ENCODE results near the gene SUCLG1.

SUCLG1 gene

GRCh38 chr2:84460670-84461069 lies 1.6 kb upstream of the SUCLG1 start:
- DNase-seq: no peak

- DNase-seq: no peak
Observed at GRCh38 chr2:84459944-84460429, 907 bp upstream of the SUCLG1 start.

- peak; percentile 46 for DNase-seq
Observed at GRCh38 chr2:84458551-84459017, 496 bp downstream of the SUCLG1 start.

GRCh38 chr2:84457686-84458085 lies 1.4 kb downstream of the SUCLG1 start:
- DNase-seq: no peak

- DNase-seq: no peak
Observed at GRCh38 chr2:84456156-84456555, 2.9 kb downstream of the SUCLG1 start.

- DNase-seq: no peak
Observed at GRCh38 chr2:84454581-84454980, 4.5 kb downstream of the SUCLG1 start.

- no peak for DNase-seq
Observed at GRCh38 chr2:84452624-84453023, 6.5 kb downstream of the SUCLG1 start.

GRCh38 chr2:84451579-84451978 lies 7.5 kb downstream of the SUCLG1 start:
- no peak for DNase-seq

GRCh38 chr2:84450288-84451227 lies 8.5 kb downstream of the SUCLG1 start:
- DNase-seq: no peak

GRCh38 chr2:84449711-84450110 lies 9.4 kb downstream of the SUCLG1 start:
- no peak for DNase-seq

- DNase-seq: no peak
Observed at GRCh38 chr2:84449055-84449454, 10.0 kb downstream of the SUCLG1 start.

GRCh38 chr2:84443477-84443876 lies 15.6 kb downstream of the SUCLG1 start:
- no peak for DNase-seq

- DNase-seq: no peak
Observed at GRCh38 chr2:84442888-84443287, 16.2 kb downstream of the SUCLG1 start.

GRCh38 chr2:84441505-84441904 lies 17.6 kb downstream of the SUCLG1 start:
- no peak for DNase-seq

- no peak for DNase-seq
Observed at GRCh38 chr2:84441036-84441435, 18.0 kb downstream of the SUCLG1 start.

GRCh38 chr2:84435345-84436025 lies 23.6 kb downstream of the SUCLG1 start:
- no peak for DNase-seq

GRCh38 chr2:84429328-84429727 lies 29.8 kb downstream of the SUCLG1 start:
- DNase-seq: no peak

- DNase-seq: no peak
Observed at GRCh38 chr2:84427235-84428138, 31.6 kb downstream of the SUCLG1 start.

GRCh38 chr2:84425310-84425709 lies 33.8 kb downstream of the SUCLG1 start:
- no peak for DNase-seq

GRCh38 chr2:84424152-84424551 lies 34.9 kb downstream of the SUCLG1 start:
- no peak for DNase-seq

- no peak for DNase-seq
Observed at GRCh38 chr2:84421791-84422190, 37.3 kb downstream of the SUCLG1 start.

GRCh38 chr2:84421197-84421596 lies 37.9 kb downstream of the SUCLG1 start:
- no peak for DNase-seq

All from stimulated activated CD8-positive, alpha-beta memory T cell treated with anti-CD3 and anti-CD28 coated beads, Interleukin-4, amount 100 ng/mL, for 48 hours (primary cell).